GM12878 (cell line): ENCODE data around the gene NR3C1. TPM values are rescaled to one million over a fixed set of nuclear protein-coding genes. Genes with fewer than 3 reads are reported as not detected.
A peak's percentile ranks its signal among the peaks of the same experiment; 100 is the strongest.

Experiments used
- ATAC-seq: fragments of 200-7000 bp; cut with Tn5 transposase; 3 replicates; pipeline ENCODE4 v1.9.1; 2020; ENCODE audit warnings: mild to moderate bottlenecking, moderate library complexity
- BruUV-seq: library from RNA; stranded (reverse); fragments of 400-500 nt; replicated peaks from 2 replicates; lab custom pipeline; 2021; lab: Mats Ljungman, UMichigan
- CTCF ChIA-PET: fragments of 300-600 bp; sonication (Branson Sonifier 250); formaldehyde crosslinking; extraction: SDS; loops from one replicate; lab custom pipeline; 2021; ENCODE audit warnings: inconsistent platforms; lab: Yijun Ruan, JAX
- POLR2A ChIA-PET: fragments of 350-600 bp; formaldehyde crosslinking; extraction: SDS; loops from one replicate; lab custom pipeline; 2021; ENCODE audit warnings: inconsistent platforms; lab: Charles Lee
- RAD21 ChIA-PET: fragments of 300-600 bp; sonication (Branson Sonifier 250); formaldehyde crosslinking; loops from one replicate; lab custom pipeline; 2023; ENCODE audit warnings: antibody characterized with exemption; ENCODE audit not compliant: unreplicated experiment; lab: Charles Lee
- SMC1A ChIA-PET: fragments of 300-600 bp; sonication (Branson Sonifier 250); formaldehyde crosslinking; loops from one replicate; lab custom pipeline; 2023; ENCODE audit not compliant: unreplicated experiment, uncharacterized antibody; lab: Charles Lee
- DNase-seq: peaks from one replicate; pipeline ENCODE4 v3.0.0-alpha.2; 2011; ENCODE audit warnings: low read depth, low spot score
- FAIRE-seq: peaks from 3 replicates; lab custom pipeline; 2011; peaks lifted over from hg19 to GRCh38; lab: Jason Lieb, UNC
- H2AFZ ChIP-seq: 2 replicates; pipeline ENCODE4 v1.6.0; 2011; ENCODE audit warnings: low read depth, low read length, control low read depth; ENCODE audit not compliant: control insufficient read depth
- H3K27ac ChIP-seq: 2 replicates; pipeline ENCODE4 v1.5.1; 2011; ENCODE audit warnings: control low read depth; ENCODE audit not compliant: control insufficient read depth, insufficient read depth
- H3K27me3 ChIP-seq, 2 experiments: replicated peaks in 1 of 2; 2 replicates each; pipeline versions ENCODE4 v1.6.0 to v1.6.1; 2011; ENCODE audit warnings: low read length in 1 of 2; ENCODE audit not compliant: control insufficient read depth in 2 of 2, insufficient read depth in 2 of 2
- H3K36me3 ChIP-seq, 2 experiments: 2 replicates each; pipeline ENCODE4 v1.5.1; 2011; ENCODE audit warnings: low read length in 1 of 2; ENCODE audit not compliant: control insufficient read depth in 2 of 2, insufficient read depth in 2 of 2
- H3K4me1 ChIP-seq: 2 replicates; pipeline ENCODE4 v1.6.1; 2011; ENCODE audit warnings: mild to moderate bottlenecking, low read length, moderate library complexity, mixed read lengths; ENCODE audit not compliant: control insufficient read depth, insufficient read depth
- H3K4me2 ChIP-seq: 2 replicates; pipeline ENCODE4 v1.6.0; 2011; ENCODE audit warnings: control low read depth; ENCODE audit not compliant: control insufficient read depth, insufficient read depth
- H3K4me3 ChIP-seq: fragments of 200-600 bp; sonication (generic); 2 replicates; pipeline ENCODE4 v1.5.1; 2016
- H3K79me2 ChIP-seq: 2 replicates; pipeline ENCODE4 v1.6.0; 2011; ENCODE audit warnings: low read length; ENCODE audit not compliant: control insufficient read depth, insufficient read depth
- H3K9ac ChIP-seq: 2 replicates; pipeline ENCODE4 v1.8.0; 2011; ENCODE audit warnings: low read length, control low read depth, mixed read lengths; ENCODE audit not compliant: control insufficient read depth, insufficient read depth
- H3K9me3 ChIP-seq: replicated peaks from 3 replicates; pipeline ENCODE4 v1.5.1; 2011; ENCODE audit warnings: mild to moderate bottlenecking, low read length; ENCODE audit not compliant: control insufficient read depth, insufficient read depth
- H4K20me1 ChIP-seq: 2 replicates; pipeline ENCODE4 v1.6.0; 2011; ENCODE audit not compliant: control insufficient read depth, insufficient read depth
- CHD4 ChIP-seq: fragments of 200-600 bp; sonication (generic); IDR thresholded peaks from 2 replicates; pipeline ENCODE4 v1.6.1; 2016; ENCODE audit warnings: mild to moderate bottlenecking
- EED ChIP-seq: sonication (generic); IDR thresholded peaks from 2 replicates; pipeline ENCODE4 v1.6.1; 2016; ENCODE audit warnings: antibody characterized with exemption, low read depth
- EP300 ChIP-seq, 2 experiments: fragments of 150-350 bp in 1 of 2; IDR thresholded peaks; 2 replicates each; pipeline ENCODE4 v1.6.1; 2011 to 2012; ENCODE audit warnings: low read depth in 2 of 2, low read length in 2 of 2, borderline replicate concordance in 1 of 2, improper control_type of control experiment in 1 of 2, inconsistent platforms in 1 of 2; ENCODE audit not compliant: control insufficient read depth in 1 of 2
- JUNB ChIP-seq: IDR thresholded peaks from 2 replicates; pipeline ENCODE4 v1.6.1; 2016; ENCODE audit warnings: antibody characterized with exemption, mild to moderate bottlenecking
- KAT2A ChIP-seq: conservative IDR thresholded peaks from 2 replicates; pipeline ENCODE4 v1.6.1; 2011; ENCODE audit warnings: low read depth, low read length; ENCODE audit not compliant: control insufficient read depth
- MLLT1 ChIP-seq: fragments of 450-650 bp; IDR thresholded peaks from 2 replicates; pipeline ENCODE4 v1.6.1; 2016; ENCODE audit warnings: mild to moderate bottlenecking
- PML ChIP-seq: IDR thresholded peaks from 2 replicates; pipeline ENCODE4 v1.6.1; 2012; ENCODE audit warnings: low read length, inconsistent platforms
- SIN3A ChIP-seq: IDR thresholded peaks from 2 replicates; pipeline ENCODE4 v1.6.1; 2012; ENCODE audit warnings: low read depth, low read length, improper control_type of control experiment
- TCF12 ChIP-seq: IDR thresholded peaks from 2 replicates; pipeline ENCODE4 v1.6.1; 2011; ENCODE audit warnings: low read depth, mild to moderate bottlenecking, low read length
- ZBED1 ChIP-seq: IDR thresholded peaks from 2 replicates; pipeline ENCODE4 v1.6.1; 2016; ENCODE audit warnings: borderline replicate concordance
- ZNF592 ChIP-seq: fragments of 450-650 bp; IDR thresholded peaks from 2 replicates; pipeline ENCODE4 v1.6.1; 2017; ENCODE audit warnings: mild to moderate bottlenecking, moderate library complexity
- WGBS: methylation state at CpG from one replicate; pipeline ENCODE4 v1.1.6; 2016; ENCODE audit warnings: low lambda C conversion rate; ENCODE audit not compliant: insufficient replicate concordance, insufficient coverage; ENCODE audit errors: missing lambda C conversion rate; 5-methylcytosine and 5-hydroxymethylcytosine counted together
- in situ Hi-C: fragments of 300-500 bp; cut with MboI; formaldehyde crosslinking; loops from 9 replicates; pipeline ENCODE4 v1.14.3; 2018; ENCODE audit warnings: mixed read lengths
- intact Hi-C: fragments of 100-400 bp; cut with micrococcal nuclease; formaldehyde crosslinking; loops from one replicate; pipeline ENCODE4 v1.14.2; 2022; ENCODE audit not compliant: unreplicated experiment
- polyA plus RNA-seq, 11 experiments: library from polyadenylated mRNA; depleted of rRNA in 4 of 11; unstranded in 6 of 11; stranded (reverse) in 5 of 11; fragments of >200 nt; fragmentation: Nextera tagmentation in 4 of 11; fragmentation: Illumina TruSeq in 1 of 11; extraction: Ambion mirVana in 4 of 11; extraction: Trizol in 1 of 11; gene quantifications; 1 replicate in 1 of 11; 2 replicates in 10 of 11; pipeline versions ENCODE4 v1.2.1 to v1.2.3, GENCODE V29; 2011 to 2016; ENCODE audit warnings: inconsistent platforms in 2 of 11, missing spikeins in 2 of 11, low read depth in 1 of 11
- total RNA-seq, 4 experiments: library from RNA; depleted of rRNA in 3 of 4; stranded (reverse); fragments of >200 nt in 3 of 4; fragmentation: Illumina TruSeq in 1 of 4; extraction: Trizol in 1 of 4; gene quantifications; 2 replicates each; pipeline versions ENCODE4 v1.2.1 to v1.2.3, GENCODE V29; 2013 to 2021

Gene NR3C1
- total and polyA plus RNA-seq, 10 of the 15 experiments (the other 5 are each of a cell fraction or from before 2014, with no cell fraction given) = 49.7 to 141 (median 109) TPM

DNA sequence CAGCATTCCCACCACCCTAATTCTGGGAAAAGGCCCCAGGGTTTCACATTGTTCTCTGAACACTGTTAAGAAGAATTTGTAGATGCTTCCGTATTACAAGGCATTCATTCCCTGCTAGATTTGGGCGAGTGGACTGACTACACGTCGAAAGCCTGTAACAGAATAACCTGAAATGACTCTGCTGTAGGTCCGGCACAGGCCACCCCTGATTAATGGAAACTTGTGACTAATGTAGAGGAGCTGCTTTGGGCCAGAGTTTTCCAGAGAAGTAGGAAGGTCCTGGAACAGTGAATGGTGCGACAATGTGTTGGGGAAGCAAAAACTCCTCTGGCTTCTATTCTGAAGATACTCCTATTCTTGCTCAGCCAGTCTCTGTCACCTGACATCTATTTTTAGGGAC is 87.6 kb downstream of the NR3C1 start:
- WGBS = 58% methylated on average over 6 of the region's 6 CpGs
- DNase-seq (no peak), FAIRE-seq (no peak), ATAC-seq (no peak; the same call in 2 of the 3 replicates)
- H3K4me3 ChIP-seq = no peak overlapping the region
- CTCF ChIA-PET = no interaction called here
- H3K9ac ChIP-seq = no peak overlapping the region
- no peak overlapping the region for H3K27ac ChIP-seq
- peaks cover 5 to 15% of the 10 kb centered on the region in 2 experiments; a peak in 3 of 4 replicates for H3K36me3 ChIP-seq
- TF ChIP-seq JUNB (peak; percentile 43; the same call in 1 of the 2 replicates), CHD4 (no peak), EED (0 out of 2 replicates have a peak, but pooled peaks have one; percentile 10)
- POLR2A ChIA-PET = no interaction called here
- H4K20me1 ChIP-seq = no peaks in the 10 kb centered on the region
- RAD21 ChIA-PET = interaction anchor here (1.4 kb wide), 2 partner anchors 78 to 85 kb away, joined by 3 read pairs; no protein-coding TSS in a partner anchor
- in situ Hi-C loops = no loop called here
- H2AFZ ChIP-seq = no peak overlapping the region
- no peaks in the 10 kb centered on the region for H3K27me3 ChIP-seq
- no peak overlapping the region for H3K4me2 ChIP-seq
- no peaks in the 10 kb centered on the region for H3K9me3 ChIP-seq
- peaks cover 16% of the 10 kb centered on the region; the same call in 1 of the 2 replicates for H3K4me1 ChIP-seq
- peaks cover 92% of the 10 kb centered on the region for H3K79me2 ChIP-seq
- intact Hi-C loops = loop anchor here (2.0 to 10.0 kb wide), 2 partner anchors 509 to 653 kb away; no protein-coding TSS in a partner anchor
- BruUV-seq = no TSS peak
- SMC1A ChIA-PET = interaction anchor here (0.9 to 2.5 kb wide), 5 partner anchors 38 to 395 kb away, joined by 3 to 9 read pairs (median 4); no protein-coding TSS in a partner anchor

DNA sequence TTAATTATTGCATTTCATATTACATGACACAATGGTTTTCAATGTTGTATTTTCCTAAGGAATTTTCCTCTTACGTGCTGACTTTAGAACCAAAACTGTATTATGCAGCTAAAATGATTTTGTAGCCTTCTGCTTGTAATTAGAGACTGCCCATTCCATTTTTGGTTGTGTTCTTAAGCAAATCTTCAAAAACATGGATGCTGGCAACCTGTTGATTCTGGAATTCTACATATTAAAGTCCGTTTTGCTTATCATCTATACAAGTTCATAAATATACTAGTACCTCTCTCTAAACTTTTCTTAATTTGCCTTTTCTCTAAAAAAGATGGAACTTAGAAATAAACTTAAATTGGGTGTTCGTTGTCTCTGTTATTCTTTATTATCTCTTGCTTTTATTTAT is 88.3 kb downstream of the NR3C1 start:
- H3K36me3 ChIP-seq = peaks cover 6 to 22% of the 10 kb centered on the region in 2 experiments
- no peak for ATAC-seq
- H2AFZ ChIP-seq = no peak overlapping the region
- intact Hi-C loops (loop anchor here (2.0 to 10.0 kb wide), 2 partner anchors 510 to 654 kb away; no protein-coding TSS in a partner anchor), in situ Hi-C loops (no loop called here)
- H3K9ac ChIP-seq = no peak overlapping the region
- WGBS = 79% methylated on average over 3 of the region's 3 CpGs
- RAD21 ChIA-PET = interaction anchor here (0.7 kb wide), 1 partner anchor 307 kb away, joined by 3 read pairs; no protein-coding TSS in a partner anchor
- no TSS peak for BruUV-seq
- POLR2A ChIA-PET = no interaction called here
- no peak overlapping the region for H3K4me3 ChIP-seq
- H3K79me2 ChIP-seq = peaks cover 89% of the 10 kb centered on the region
- H3K4me1 ChIP-seq = peaks cover 16% of the 10 kb centered on the region; the same call in 1 of the 2 replicates
- FAIRE-seq = no peak
- no peak overlapping the region; the same call in 1 of the 2 replicates for H3K4me2 ChIP-seq
- H3K27me3 ChIP-seq = no peaks in the 10 kb centered on the region
- CTCF ChIA-PET = interaction anchor here (0.9 to 1.9 kb wide), 4 partner anchors 21 to 106 kb away, joined by 3 to 4 read pairs (median 3); no protein-coding TSS in a partner anchor
- no peaks in the 10 kb centered on the region for H3K9me3 ChIP-seq
- no peak overlapping the region for H3K27ac ChIP-seq
- no peaks in the 10 kb centered on the region for H4K20me1 ChIP-seq
- DNase-seq = no peak
- SMC1A ChIA-PET = interaction anchor here (1.6 to 4.0 kb wide), 5 partner anchors 12 to 394 kb away, joined by 3 to 14 read pairs (median 7); no protein-coding TSS in a partner anchor
- TF ChIP-seq SIN3A = no peak
- TF ChIP-seq MLLT1 = no peak
- TF ChIP-seq ZBED1 = no peak
- TF ChIP-seq EP300 (IDR thresholded peaks at IDR 0.05; ENCODE audit: borderline replicate concordance in 1 of 2, control insufficient read depth in 1 of 2, low read depth in 2 of 2, low read length in 2 of 2) = no peak
- TF ChIP-seq TCF12 = no peak
- no peak for TF ChIP-seq PML
- TF ChIP-seq ZNF592 = no peak
- no peak for TF ChIP-seq KAT2A
